Effector memory CD4-positive, alpha-beta T cell (primary cell): Measurements from ENCODE around the gene DLG1.
"Not testable (repeated sequence)": the region's sequence is repeated elsewhere in the genome, so short reads cannot be mapped to it uniquely, and the experiment has no call there.

Experiments
- DNase-seq, 3 donors: peaks; one replicate each; pipeline ENCODE4 v3.0.0-alpha.2; 2020
- H3K27ac ChIP-seq: 2 replicates; pipeline ENCODE4 v1.7.0; 2013; ENCODE audit warnings: mild to moderate bottlenecking, low read length, moderate library complexity; ENCODE audit not compliant: insufficient read depth, poor library complexity, severe bottlenecking
- H3K27me3 ChIP-seq: replicated peaks from 2 replicates; pipeline ENCODE4 v1.7.0; 2013; ENCODE audit warnings: mild to moderate bottlenecking, low read length; ENCODE audit not compliant: insufficient read depth, control insufficient read depth, poor library complexity, severe bottlenecking
- H3K36me3 ChIP-seq: 2 replicates; pipeline ENCODE4 v1.7.0; 2013; ENCODE audit warnings: mild to moderate bottlenecking, low read length, moderate library complexity; ENCODE audit not compliant: control insufficient read depth, insufficient read depth
- H3K4me1 ChIP-seq: 2 replicates; pipeline ENCODE4 v1.7.0; 2013; ENCODE audit warnings: low read length, mild to moderate bottlenecking; ENCODE audit not compliant: control insufficient read depth, insufficient read depth, poor library complexity, severe bottlenecking
- H3K4me3 ChIP-seq: 2 replicates; pipeline ENCODE4 v1.7.0; 2013; ENCODE audit warnings: low read length, low read depth, mild to moderate bottlenecking; ENCODE audit not compliant: insufficient read depth, poor library complexity, severe bottlenecking
- H3K9me3 ChIP-seq: 2 replicates; pipeline ENCODE4 v1.7.0; 2013; ENCODE audit warnings: mild to moderate bottlenecking, low read length, moderate library complexity; ENCODE audit not compliant: control insufficient read depth

Gene DLG1

DNA sequence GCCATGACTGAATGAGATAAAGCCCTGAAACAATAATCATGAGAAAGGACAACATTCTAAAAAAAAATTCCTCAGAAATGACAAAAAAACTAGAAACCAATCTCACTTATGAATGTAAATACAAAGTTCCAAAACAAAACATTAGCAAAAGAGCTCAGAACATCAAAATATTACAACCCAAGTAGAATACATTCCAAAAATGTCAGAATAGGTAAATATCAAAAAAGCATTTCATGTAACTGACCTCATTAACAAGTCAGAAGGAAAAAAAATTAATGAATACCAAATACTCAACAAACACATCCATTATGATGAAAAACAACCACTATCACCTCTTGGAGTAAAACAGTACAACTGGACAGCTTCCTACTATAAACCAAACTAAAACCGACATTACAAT lies 93.1 kb downstream of the DLG1 start:
- no peak for DNase-seq
- H3K36me3 ChIP-seq: no peaks in the 10 kb centered on the region
- no peaks in the 10 kb centered on the region for H3K27me3 ChIP-seq
- H3K9me3 ChIP-seq: no peaks in the 10 kb centered on the region
- no peak overlapping the region for H3K27ac ChIP-seq
- H3K4me1 ChIP-seq: no peaks in the 10 kb centered on the region
- no peak overlapping the region for H3K4me3 ChIP-seq

- Histone ChIP-seq H3K4me3 (no peak overlapping the region), H3K36me3 (no peaks in the 10 kb centered on the region), H3K9me3 (no peaks in the 10 kb centered on the region), H3K27me3 (no peaks in the 10 kb centered on the region), H3K4me1 (no peaks in the 10 kb centered on the region), H3K27ac (no peak overlapping the region)
- DNase-seq: no peak
These were observed 93.7 kb downstream of the DLG1 start for GRCh38 chr3:197204736-197205135.

GRCh38 chr3:197203714-197204146 lies 94.7 kb downstream of the DLG1 start:
- no peak overlapping the region for H3K27ac ChIP-seq
- H3K9me3 ChIP-seq: no peaks in the 10 kb centered on the region
- H3K27me3 ChIP-seq: no peaks in the 10 kb centered on the region
- H3K4me3 ChIP-seq: no peak overlapping the region
- H3K36me3 ChIP-seq: no peaks in the 10 kb centered on the region
- H3K4me1 ChIP-seq: no peaks in the 10 kb centered on the region
- no peak for DNase-seq

- DNase-seq: no peak
- H3K4me3 ChIP-seq: no peak overlapping the region
- H3K27me3 ChIP-seq: no peaks in the 10 kb centered on the region
- no peaks in the 10 kb centered on the region for H3K4me1 ChIP-seq
- no peak overlapping the region for H3K27ac ChIP-seq
- H3K36me3 ChIP-seq: no peaks in the 10 kb centered on the region
- H3K9me3 ChIP-seq: no peaks in the 10 kb centered on the region
These were observed 95.7 kb downstream of the DLG1 start for GRCh38 chr3:197202694-197203093.

GRCh38 chr3:197201791-197202452 lies 96.5 kb downstream of the DLG1 start:
- Histone ChIP-seq H3K4me3 (no peak overlapping the region), H3K27me3 (no peaks in the 10 kb centered on the region), H3K36me3 (no peaks in the 10 kb centered on the region), H3K4me1 (no peaks in the 10 kb centered on the region), H3K9me3 (no peaks in the 10 kb centered on the region), H3K27ac (no peak overlapping the region)
- no peak for DNase-seq

DNA sequence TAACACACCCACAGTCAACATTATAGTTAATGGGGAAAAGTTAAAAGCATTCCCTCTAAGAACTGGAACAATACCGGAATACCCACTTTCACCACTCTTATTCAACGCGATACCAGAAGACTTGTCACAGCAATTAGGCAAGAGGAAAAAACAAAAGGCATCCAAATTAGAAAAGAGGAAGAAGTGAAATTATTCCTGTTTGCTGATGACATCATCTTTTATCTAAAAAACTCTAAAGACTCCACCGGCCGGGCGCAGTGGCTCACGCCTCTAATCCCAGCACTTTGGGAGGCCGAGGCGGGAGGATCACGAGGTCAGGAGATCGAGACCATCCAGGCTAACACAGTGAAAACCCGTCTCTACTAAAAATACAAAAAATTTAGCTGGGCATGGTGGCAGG lies 97.6 kb downstream of the DLG1 start:
- DNase-seq, H3K4me1 ChIP-seq, H3K4me3 ChIP-seq, H3K36me3 ChIP-seq, H3K9me3 ChIP-seq, H3K27me3 ChIP-seq, H3K27ac ChIP-seq: not testable (repeated sequence)

DNA sequence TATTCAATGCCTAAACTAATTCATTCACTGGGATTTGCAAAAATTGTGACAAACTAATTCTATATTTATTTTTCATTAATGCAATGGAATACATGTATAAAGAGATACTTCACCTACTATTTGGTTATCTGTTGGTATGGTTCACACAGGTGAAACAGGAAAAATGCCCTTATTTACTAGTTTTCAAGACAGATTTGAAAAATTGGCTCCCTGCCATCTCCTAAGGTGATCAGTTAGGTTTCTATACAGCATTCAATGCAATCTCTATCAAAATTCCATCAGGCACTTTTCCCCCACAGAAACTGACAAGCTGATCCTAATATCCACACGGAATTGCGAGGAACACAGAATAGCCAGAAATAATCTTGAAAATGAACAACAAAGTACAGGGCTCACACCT lies 101.1 kb downstream of the DLG1 start:
- DNase-seq: no peak
- no peaks in the 10 kb centered on the region for H3K36me3 ChIP-seq
- H3K27ac ChIP-seq: no peak overlapping the region
- H3K27me3 ChIP-seq: no peaks in the 10 kb centered on the region
- no peaks in the 10 kb centered on the region for H3K4me1 ChIP-seq
- no peaks in the 10 kb centered on the region for H3K9me3 ChIP-seq
- no peak overlapping the region for H3K4me3 ChIP-seq

DNA sequence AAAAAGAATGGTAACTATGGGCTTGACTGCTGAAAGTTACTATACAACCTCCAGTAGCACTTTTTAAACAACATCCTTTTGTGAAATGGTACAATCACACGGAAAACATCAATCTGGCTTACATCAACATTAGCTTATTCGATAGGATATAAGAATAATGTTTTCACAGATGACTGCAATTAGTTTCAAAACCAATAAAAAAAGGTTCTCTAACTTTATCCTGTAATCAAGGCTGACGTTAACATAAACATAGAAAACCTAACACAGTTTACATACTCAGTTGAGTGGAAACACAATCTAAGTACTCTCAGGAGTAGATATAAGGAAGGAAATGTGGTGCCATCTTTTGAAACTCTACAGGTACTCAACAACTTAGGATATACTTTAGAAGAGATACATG lies 102.2 kb downstream of the DLG1 start:
- Histone ChIP-seq H3K4me1 (no peaks in the 10 kb centered on the region), H3K27me3 (no peaks in the 10 kb centered on the region), H3K27ac (no peak overlapping the region), H3K4me3 (no peak overlapping the region), H3K36me3 (no peaks in the 10 kb centered on the region), H3K9me3 (no peaks in the 10 kb centered on the region)
- no peak for DNase-seq

- H3K9me3 ChIP-seq: no peaks in the 10 kb centered on the region
- H3K27ac ChIP-seq: no peak overlapping the region
- no peaks in the 10 kb centered on the region for H3K36me3 ChIP-seq
- no peak for DNase-seq
- H3K4me1 ChIP-seq: no peaks in the 10 kb centered on the region
- H3K27me3 ChIP-seq: no peaks in the 10 kb centered on the region
- H3K4me3 ChIP-seq: no peak overlapping the region
These were observed 103.1 kb downstream of the DLG1 start for GRCh38 chr3:197195326-197195725.

GRCh38 chr3:197193759-197194158 lies 104.7 kb downstream of the DLG1 start:
- not testable (repeated sequence) for H3K27ac ChIP-seq, H3K4me1 ChIP-seq, DNase-seq, H3K4me3 ChIP-seq, H3K27me3 ChIP-seq, H3K36me3 ChIP-seq, H3K9me3 ChIP-seq
